ENCODE measurements around the gene CRYL1. TPM values are rescaled to one million over a fixed set of nuclear protein-coding genes. Genes with fewer than 3 reads are reported as not detected.

CRYL1 gene
- total and polyA plus RNA-seq, 4 donors: 14.1 to 24.1 (median 22.1) TPM

DNA sequence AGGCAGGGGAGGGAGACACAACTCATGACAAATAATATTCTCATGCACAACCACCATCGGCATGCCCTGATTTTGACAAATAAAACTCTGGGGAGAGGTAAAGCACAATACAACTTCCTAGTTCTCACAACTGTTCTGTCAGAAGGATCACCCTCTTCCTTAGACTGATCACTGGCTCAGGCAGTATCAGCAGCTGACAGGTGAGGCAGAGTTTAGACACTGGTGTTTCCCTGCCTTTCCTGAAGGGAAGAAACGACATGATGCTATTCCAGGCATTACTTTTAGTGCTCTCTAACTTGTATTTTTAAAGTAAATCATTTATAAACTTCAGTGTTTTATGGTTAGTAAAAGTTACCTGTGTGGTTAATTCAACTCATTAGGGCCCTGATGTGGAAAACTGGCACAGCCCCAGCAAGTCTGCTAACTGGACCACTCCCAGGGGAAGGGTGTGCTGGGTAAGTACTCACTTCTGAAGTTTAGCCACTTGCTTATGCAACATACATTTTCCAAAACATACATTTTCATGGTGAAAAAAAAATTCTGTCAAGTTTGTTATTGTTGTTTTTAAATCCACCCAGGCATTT is 82.8 kb downstream of the CRYL1 start:
- Histone ChIP-seq H3K4me3 (no peak overlapping the region), H3K36me3 (ENCODE audit: control insufficient read depth in 4 of 4, insufficient read depth in 4 of 4, low read length in 4 of 4) (peaks cover 0 to 3% (median 0%) of the 10 kb centered on the region in 4 donors), H3K9me3 (ENCODE audit: control insufficient read depth in 4 of 4, insufficient read depth in 3 of 4, low read length in 3 of 4) (peaks cover 0 to 4% (median 1%) of the 10 kb centered on the region in 4 donors), H3K27ac (ENCODE audit: low read depth in 1 of 2, low read length in 1 of 2) (no peak overlapping the region), H3K4me1 (ENCODE audit: control insufficient read depth in 5 of 5, insufficient read depth in 5 of 5, low read length in 5 of 5) (no peaks in the 10 kb centered on the region), H3K27me3 (ENCODE audit: control insufficient read depth in 3 of 3, insufficient read depth in 3 of 3, low read length in 2 of 3) (no peaks in the 10 kb centered on the region), H3K9ac (ENCODE audit: insufficient read depth in 1 of 2, low read length in 2 of 2) (no peak overlapping the region)
- TF ChIP-seq, protein P1, sequence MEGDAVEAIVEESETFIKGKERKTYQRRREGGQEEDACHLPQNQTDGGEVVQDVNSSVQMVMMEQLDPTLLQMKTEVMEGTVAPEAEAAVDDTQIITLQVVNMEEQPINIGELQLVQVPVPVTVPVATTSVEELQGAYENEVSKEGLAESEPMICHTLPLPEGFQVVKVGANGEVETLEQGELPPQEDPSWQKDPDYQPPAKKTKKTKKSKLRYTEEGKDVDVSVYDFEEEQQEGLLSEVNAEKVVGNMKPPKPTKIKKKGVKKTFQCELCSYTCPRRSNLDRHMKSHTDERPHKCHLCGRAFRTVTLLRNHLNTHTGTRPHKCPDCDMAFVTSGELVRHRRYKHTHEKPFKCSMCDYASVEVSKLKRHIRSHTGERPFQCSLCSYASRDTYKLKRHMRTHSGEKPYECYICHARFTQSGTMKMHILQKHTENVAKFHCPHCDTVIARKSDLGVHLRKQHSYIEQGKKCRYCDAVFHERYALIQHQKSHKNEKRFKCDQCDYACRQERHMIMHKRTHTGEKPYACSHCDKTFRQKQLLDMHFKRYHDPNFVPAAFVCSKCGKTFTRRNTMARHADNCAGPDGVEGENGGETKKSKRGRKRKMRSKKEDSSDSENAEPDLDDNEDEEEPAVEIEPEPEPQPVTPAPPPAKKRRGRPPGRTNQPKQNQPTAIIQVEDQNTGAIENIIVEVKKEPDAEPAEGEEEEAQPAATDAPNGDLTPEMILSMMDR (IDR thresholded peaks at IDR 0.05; ENCODE audit: control extremely low read depth, extremely low read depth): no peak
- WGBS, 2 donors: 73 to 77% methylated on average over 2 of the region's 2 CpGs
- no peak for DNase-seq
- no peak for ATAC-seq (ENCODE audit: insufficient read depth, low FRiP score)

DNA sequence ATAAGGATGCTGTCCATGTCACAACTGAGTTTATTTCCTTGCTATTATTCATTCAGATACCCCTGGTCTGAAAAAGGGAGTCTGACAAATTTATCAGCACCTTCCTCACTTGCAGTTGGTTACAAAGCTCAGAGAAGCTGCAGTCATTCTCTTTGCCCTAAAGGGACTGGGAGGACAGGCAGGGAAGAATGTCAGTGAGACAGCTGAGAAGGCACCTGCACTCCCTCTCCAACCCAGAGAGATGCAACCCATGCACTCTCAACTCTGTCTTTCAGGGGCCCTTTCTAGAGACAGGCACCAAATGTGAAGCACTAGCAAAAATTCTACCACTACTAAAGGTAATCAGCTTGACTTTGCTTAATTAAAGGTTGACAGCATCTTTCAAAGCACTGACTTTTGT is 83.3 kb downstream of the CRYL1 start:
- Histone ChIP-seq H3K27me3 (ENCODE audit: control insufficient read depth in 3 of 3, insufficient read depth in 3 of 3, low read length in 2 of 3) (no peaks in the 10 kb centered on the region), H3K9me3 (ENCODE audit: control insufficient read depth in 4 of 4, insufficient read depth in 3 of 4, low read length in 3 of 4) (peaks cover 0 to 4% (median 1%) of the 10 kb centered on the region in 4 donors), H3K36me3 (ENCODE audit: control insufficient read depth in 4 of 4, insufficient read depth in 4 of 4, low read length in 4 of 4) (peaks cover 0 to 3% (median 0%) of the 10 kb centered on the region in 4 donors), H3K27ac (ENCODE audit: low read depth in 1 of 2, low read length in 1 of 2) (no peak overlapping the region), H3K9ac (ENCODE audit: insufficient read depth in 1 of 2, low read length in 2 of 2) (no peak overlapping the region), H3K4me3 (no peak overlapping the region), H3K4me1 (ENCODE audit: control insufficient read depth in 5 of 5, insufficient read depth in 5 of 5, low read length in 5 of 5) (no peaks in the 10 kb centered on the region)
- no peak for DNase-seq
- TF ChIP-seq, protein P1 (IDR thresholded peaks at IDR 0.05; ENCODE audit: control extremely low read depth, extremely low read depth): no peak
- ATAC-seq (ENCODE audit: insufficient read depth, low FRiP score): no peak

DNA sequence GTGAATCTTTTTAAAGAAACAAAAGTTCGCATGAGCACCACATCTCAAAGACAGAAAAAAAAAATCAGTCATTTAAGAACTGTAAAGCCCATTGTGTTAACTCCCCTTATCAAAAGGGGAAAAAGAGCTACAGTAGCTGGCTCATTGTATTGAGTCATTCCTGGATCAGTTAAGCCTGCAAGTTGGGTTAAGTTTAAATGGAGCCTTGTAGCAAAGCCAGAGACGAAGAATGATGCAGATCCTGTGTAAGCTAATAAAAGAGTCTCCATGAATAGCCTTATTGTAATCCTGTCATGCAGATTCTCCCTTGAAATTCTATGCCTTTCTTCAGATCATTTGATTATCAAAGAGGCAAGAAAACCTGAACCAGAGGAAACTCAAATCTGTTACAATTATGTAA is 83.8 kb downstream of the CRYL1 start:
- no peak overlapping the region for H3K27ac ChIP-seq (ENCODE audit: low read depth in 1 of 2, low read length in 1 of 2)
- no peak overlapping the region for H3K4me3 ChIP-seq
- DNase-seq (no peak), ATAC-seq (ENCODE audit: insufficient read depth, low FRiP score) (no peak)
- no peak overlapping the region for H3K9ac ChIP-seq (ENCODE audit: insufficient read depth in 1 of 2, low read length in 2 of 2)
- peaks cover 0 to 4% (median 0%) of the 10 kb centered on the region in 4 donors for H3K36me3 ChIP-seq (ENCODE audit: control insufficient read depth in 4 of 4, insufficient read depth in 4 of 4, low read length in 4 of 4)
- H3K4me1 ChIP-seq (ENCODE audit: control insufficient read depth in 5 of 5, insufficient read depth in 5 of 5, low read length in 5 of 5): no peaks in the 10 kb centered on the region
- TF ChIP-seq, protein P1 (IDR thresholded peaks at IDR 0.05; ENCODE audit: control extremely low read depth, extremely low read depth): no peak
- no peaks in the 10 kb centered on the region for H3K27me3 ChIP-seq (ENCODE audit: control insufficient read depth in 3 of 3, insufficient read depth in 3 of 3, low read length in 2 of 3)
- H3K9me3 ChIP-seq (ENCODE audit: control insufficient read depth in 4 of 4, insufficient read depth in 3 of 4, low read length in 3 of 4): peaks cover 0 to 4% (median 1%) of the 10 kb centered on the region in 4 donors
- WGBS, 2 donors: 83 to 94% methylated on average over 2 of the region's 2 CpGs

DNA sequence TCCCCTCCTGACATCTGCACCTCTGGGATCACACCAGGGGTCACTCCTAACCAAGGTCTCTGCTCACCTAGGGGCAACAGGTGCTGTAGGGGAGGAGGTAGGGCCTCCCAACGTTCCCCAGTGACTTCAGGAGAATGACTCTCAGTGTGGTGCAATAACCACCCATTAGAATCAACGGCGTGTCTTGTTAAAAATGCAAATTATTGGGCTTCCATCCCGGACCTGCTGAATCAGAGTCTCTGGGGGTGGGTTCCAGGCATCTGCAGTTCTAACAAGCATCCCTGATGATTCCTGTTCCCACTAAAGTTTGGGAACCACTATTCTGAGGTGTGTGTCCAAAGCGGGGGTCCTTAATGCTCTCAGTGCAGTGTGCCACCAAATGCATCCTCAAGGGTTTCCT is 84.6 kb downstream of the CRYL1 start:
- Histone ChIP-seq H3K9me3 (ENCODE audit: control insufficient read depth in 4 of 4, insufficient read depth in 3 of 4, low read length in 3 of 4) (peaks cover 0 to 4% (median 1%) of the 10 kb centered on the region in 4 donors), H3K27me3 (ENCODE audit: control insufficient read depth in 3 of 3, insufficient read depth in 3 of 3, low read length in 2 of 3) (no peaks in the 10 kb centered on the region)

More for the DNA sequence above, 84.6 kb downstream of the CRYL1 start:
- H3K4me3 ChIP-seq: no peak overlapping the region
- H3K9ac ChIP-seq (ENCODE audit: insufficient read depth in 1 of 2, low read length in 2 of 2): no peak overlapping the region
- no peaks in the 10 kb centered on the region for H3K4me1 ChIP-seq (ENCODE audit: control insufficient read depth in 5 of 5, insufficient read depth in 5 of 5, low read length in 5 of 5)
- ATAC-seq (ENCODE audit: insufficient read depth, low FRiP score) (no peak), DNase-seq (no peak)
- no peak overlapping the region for H3K27ac ChIP-seq (ENCODE audit: low read depth in 1 of 2, low read length in 1 of 2)
- H3K36me3 ChIP-seq (ENCODE audit: control insufficient read depth in 4 of 4, insufficient read depth in 4 of 4, low read length in 4 of 4): peaks cover 0 to 8% (median 0%) of the 10 kb centered on the region in 4 donors
- 78 to 88% methylated on average over 5 of the region's 5 CpGs for WGBS, 2 donors
- TF ChIP-seq, protein P1 (IDR thresholded peaks at IDR 0.05; ENCODE audit: control extremely low read depth, extremely low read depth): no peak
